ENCODE data around the gene UBE2K.
"Not testable (repeated sequence)": the region's sequence is repeated elsewhere in the genome, so short reads cannot be mapped to it uniquely, and the experiment has no call there.

The UBE2K gene

GRCh38 chr4:39697740-39698423 lies at the start of gene UBE2K:
Gene UBE2K, plus strand, starts transcription at chr4:39698136. Its CDS starts 192 bp downstream, at chr4:39698328.
- peak; percentile 89 for DNase-seq (ENCODE audit: low read depth)

DNA sequence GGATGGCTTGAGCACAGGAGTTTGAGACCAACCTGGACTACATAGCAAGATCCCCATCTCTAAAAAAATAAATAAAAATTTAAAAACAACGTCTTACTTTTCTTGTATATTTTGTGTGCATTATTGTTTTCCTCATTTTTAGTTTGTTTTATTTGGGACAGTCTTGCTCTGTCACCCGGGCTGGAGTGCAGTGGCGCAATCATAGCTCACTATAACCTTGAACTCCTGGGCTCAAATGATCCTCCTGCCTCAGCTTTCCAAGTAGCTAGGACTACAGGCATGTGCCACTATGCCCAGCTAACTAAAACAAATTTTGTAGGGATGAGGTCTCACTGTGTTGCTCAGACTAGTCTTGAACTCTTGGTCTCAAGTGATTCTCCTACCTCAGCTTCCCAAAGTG lies 49.7 kb upstream of the UBE2K start:
- DNase-seq (ENCODE audit: low read depth), result no peak

- DNase-seq (ENCODE audit: low read depth), result no peak
Measured at GRCh38 chr4:39648827-39649558, 48.9 kb upstream of the UBE2K start.

- no peak for DNase-seq (ENCODE audit: low read depth)
Measured at GRCh38 chr4:39649639-39650265, 48.2 kb upstream of the UBE2K start.

DNA sequence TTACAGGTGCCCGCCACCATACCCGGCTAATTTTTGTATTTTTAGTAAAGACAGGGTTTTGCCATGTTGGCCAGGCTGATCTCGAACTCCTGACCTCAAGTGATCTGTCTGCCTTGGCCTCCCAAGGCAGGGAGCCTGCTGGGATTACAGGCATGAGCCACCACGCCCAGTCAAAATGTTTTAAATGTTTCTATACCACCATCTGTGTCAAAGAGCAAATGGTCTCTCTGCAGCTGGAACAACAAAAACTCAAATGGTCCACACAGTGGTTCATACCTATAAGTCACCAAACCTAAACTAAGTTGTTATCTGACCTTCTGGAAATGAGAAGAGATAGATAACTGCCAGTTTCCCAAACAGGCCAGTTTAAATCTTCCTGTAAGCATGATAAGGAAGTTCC lies 46.4 kb upstream of the UBE2K start:
- not testable (repeated sequence) for DNase-seq (ENCODE audit: low read depth)

DNA sequence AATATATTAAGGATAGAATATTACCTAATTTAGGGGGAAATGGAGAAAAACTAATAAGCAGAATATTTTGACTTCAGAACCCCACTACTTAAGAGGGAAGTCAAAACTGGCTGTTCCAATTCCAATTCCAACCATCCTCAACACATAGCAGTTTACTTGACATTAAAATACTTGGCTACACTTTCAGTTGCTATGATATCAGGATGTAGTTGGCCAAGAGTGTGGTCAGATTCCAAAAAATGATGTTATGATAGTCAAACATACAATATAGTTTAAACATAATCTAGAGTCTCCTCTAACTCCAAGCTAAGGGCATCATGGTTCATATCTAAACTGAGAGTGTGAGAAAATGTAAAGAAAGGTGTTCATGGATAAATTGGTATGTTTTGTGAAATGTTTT lies 42.7 kb upstream of the UBE2K start:
- DNase-seq (ENCODE audit: low read depth), result no peak

GRCh38 chr4:39655876-39656275 lies 42.1 kb upstream of the UBE2K start:
- no peak for DNase-seq (ENCODE audit: low read depth)

DNA sequence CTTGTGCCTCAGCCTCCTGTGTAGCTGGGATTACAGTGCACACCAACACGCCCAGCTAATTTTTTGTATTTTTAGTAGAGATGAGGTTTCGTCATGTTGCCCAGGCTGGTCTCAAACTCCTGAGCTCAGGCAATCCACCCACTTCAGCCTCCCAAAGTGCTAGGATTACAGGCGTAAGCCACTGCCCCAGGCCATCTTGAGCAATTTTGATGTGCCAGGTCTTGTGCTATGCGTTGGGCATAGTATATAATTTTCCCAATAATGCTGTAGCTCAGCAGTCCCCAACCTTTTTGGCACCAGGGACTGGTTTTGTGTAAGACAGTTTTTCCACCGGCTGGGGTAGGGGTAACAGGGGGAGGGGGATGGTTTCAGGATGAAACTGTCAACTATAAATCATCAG lies 41.3 kb upstream of the UBE2K start:
- not testable (repeated sequence) for DNase-seq (ENCODE audit: low read depth)

- DNase-seq (ENCODE audit: low read depth), result no peak
Measured at GRCh38 chr4:39657465-39657864, 40.5 kb upstream of the UBE2K start.

- DNase-seq (ENCODE audit: low read depth), result no peak
Measured at GRCh38 chr4:39658756-39659155, 39.2 kb upstream of the UBE2K start.

DNA sequence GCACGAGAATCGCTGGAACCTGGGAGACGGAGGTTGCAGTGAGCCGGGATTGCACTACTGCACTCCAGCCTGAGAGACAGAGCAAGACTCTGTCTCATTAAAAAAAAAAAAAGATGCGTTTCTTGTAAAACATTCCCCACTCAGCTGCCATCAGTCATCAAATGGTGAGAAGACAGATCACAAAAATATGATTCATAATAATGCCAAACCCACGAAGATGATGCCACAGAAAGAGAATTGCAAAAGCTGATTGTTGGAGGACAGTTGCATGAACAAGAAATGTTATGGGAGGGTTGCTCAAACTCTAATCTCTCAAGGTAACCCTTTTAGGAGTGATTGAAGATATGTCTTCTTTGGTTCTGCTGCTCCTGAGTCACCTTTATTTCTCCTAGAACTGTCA lies 37.9 kb upstream of the UBE2K start:
- no peak for DNase-seq (ENCODE audit: low read depth)

DNA sequence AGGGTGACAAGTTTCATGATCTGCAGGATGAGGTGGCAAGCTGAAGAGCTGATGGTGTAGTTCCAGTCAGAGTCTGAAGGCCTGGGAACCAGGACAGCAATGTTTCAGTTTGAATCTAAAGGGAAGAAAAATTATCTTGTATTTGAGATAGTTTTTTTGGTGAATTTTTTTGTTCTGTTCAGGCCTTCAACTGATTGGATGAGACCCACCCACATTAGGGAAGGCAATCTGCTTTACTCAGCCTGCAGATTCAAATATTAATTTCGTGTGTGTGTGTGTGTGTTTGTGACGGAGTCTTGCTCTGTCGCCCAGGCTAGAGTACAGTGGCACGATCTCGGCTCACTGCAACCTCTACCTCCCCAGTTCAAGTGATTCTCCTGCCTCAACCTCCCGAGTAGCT lies 37.2 kb upstream of the UBE2K start:
- no peak for DNase-seq (ENCODE audit: low read depth)

DNA sequence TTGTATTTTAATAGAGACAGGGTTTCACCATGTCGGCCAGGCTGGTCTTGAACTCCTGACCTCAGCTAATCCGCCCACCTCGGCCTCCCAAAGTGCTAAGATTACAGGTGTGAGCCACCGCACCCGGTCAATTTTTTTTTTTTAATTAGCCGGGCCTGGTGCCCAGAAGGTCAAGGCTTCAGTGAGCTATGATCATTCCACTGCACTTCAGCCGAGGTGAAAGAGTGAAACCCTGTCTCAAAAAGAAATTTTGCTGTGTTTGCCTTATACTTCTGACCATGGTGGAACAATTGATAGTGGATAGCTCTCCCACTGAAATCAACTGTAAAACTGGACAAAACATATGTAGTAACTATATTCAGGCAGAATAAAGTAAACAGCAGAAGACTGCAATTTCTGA lies 35.3 kb upstream of the UBE2K start:
- DNase-seq (ENCODE audit: low read depth), result no peak

DNA sequence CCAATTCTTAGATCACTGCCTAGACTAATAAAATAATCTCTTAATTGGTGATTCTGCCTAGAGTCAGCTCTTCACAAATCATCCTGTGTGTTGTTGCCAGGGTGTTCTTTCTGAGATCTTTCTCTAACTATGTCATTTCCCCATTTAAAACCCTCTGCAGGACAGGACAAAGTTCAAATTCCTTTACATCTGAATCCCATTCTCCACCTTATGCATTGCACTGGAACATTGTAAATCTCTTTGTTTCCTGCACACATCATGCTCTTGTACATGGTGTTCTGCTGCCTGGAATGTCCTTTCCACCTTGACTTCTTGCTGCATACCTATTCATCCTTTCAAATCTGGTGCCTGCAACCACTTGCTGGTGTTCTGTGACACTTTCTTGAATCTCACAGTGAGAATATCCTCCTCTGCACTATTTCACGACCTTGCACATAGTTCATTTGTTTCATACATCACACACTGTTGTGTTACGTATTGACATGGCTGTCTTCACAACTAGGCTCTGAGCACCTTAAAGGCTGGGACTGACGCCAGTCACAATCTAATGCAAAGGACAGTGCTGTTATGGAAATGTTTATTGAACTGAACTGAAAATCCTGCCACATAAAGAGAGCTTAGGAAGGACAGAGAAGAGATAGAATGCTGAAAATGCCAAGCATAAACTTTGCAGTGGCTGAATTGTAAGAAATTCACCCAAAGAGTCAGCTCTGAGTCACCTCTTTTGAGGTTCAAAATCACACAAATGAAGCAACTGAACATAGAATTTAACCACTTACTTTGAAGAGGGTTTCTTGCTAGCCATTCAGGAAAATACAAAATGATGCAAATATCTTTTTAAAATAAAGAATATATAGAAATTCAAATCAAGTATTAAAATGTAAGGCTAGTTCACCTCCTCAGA lies 32.9 kb upstream of the UBE2K start:
- DNase-seq (ENCODE audit: low read depth), result no peak

DNA sequence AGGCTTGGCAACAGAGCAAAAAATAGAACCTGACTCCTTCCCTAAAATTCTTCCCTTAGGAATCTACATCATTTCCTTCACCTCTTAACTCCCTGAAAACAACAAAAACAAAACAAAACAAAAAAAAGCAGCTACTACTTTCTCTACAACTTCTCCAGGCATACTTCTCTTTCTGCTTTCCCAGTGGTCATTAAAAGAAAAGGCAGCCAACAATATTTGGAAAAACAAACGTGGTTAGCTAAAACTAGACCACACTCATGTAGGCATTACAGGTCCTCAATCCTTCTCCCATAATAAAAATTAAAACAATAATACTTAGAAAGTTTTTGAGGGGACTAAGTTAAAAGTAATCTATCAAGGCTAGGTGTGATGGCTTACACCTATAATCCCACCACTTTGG lies 30.2 kb upstream of the UBE2K start:
- DNase-seq (ENCODE audit: low read depth), result no peak

- no peak for DNase-seq (ENCODE audit: low read depth)
Measured at GRCh38 chr4:39668887-39669286, 29.0 kb upstream of the UBE2K start.

- not testable (repeated sequence) for DNase-seq (ENCODE audit: low read depth)
Measured at GRCh38 chr4:39670296-39670695, 27.6 kb upstream of the UBE2K start.

DNA sequence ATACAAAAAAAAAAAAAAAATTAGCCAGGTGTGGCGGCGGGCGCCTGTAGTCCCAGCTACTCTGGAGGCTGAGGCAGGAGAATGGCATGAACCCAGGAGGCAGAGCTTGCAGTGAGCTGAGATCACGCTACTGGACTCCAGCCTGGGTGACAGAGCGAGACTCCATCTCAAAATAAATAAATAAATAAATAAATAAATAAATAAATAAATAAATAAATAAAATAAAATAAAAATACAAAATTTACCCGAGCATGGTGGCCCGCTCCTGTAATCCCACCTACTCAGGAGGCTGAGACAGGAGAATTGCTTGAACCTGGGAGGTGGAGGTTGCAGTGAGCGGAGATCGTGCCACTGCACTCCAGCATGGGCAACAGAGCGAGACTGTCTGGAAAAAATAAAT lies 22.3 kb upstream of the UBE2K start:
- not testable (repeated sequence) for DNase-seq (ENCODE audit: low read depth)

DNA sequence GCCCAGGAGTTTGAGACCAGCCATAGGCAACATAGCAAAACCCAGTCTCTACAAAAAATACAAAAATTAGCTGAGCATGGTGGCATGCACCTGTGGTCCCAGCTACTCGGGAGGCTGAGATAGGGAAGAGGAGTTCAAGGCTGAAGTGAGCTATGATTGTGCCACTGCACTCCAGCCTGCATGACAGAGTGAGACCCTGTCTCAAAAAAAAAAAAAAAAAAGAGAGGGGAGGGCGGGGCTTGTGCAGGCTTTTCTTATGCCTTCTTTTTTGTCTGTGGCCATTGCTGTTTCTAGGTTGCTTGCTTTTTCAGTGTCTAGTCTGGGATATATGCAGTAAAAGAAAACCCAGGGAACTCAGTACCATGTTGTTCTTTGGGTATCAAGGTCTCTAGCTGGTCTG lies 16.9 kb upstream of the UBE2K start:
- DNase-seq (ENCODE audit: low read depth), result not testable (repeated sequence)

- DNase-seq (ENCODE audit: low read depth), result no peak
Measured at GRCh38 chr4:39682138-39682537, 15.8 kb upstream of the UBE2K start.

DNA sequence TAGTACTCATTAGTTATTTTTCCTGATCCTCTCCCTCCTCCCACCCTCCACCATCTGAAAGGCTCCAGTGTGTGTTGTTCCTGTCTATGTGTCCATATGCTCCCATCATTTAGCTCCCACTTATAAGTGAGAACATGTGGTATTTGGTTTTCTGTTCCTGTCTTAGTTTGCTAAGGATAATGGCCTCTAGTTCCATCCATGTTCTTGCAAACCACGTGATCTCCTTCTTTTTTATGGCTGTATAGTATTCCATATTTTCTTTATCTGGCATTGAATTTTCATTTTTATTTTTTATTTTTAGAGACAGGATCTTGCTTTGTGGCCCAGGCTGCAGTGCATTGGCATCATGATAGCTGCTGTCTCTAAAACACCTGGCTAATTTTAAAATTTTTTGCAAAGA lies 11.9 kb upstream of the UBE2K start:
- no peak for DNase-seq (ENCODE audit: low read depth)

DNA sequence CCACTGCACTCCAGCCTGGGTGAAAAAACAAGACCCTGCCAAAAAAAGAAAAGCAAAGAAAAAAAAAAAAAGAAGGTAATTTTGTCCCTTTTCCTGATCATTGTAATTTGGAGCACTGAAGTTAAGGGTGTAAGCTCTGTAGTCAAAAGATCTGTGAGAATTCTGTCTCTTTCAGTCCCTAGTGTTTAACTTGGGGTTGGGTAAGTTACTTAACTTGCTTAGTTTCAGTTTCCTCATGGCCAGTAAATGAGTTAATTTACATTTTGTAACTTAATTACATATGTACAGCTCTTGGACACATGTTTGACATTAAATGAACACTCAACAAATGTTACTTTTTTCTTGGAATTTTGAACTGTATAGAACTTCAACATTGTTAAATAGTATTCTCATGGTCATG lies 10.9 kb upstream of the UBE2K start:
- DNase-seq (ENCODE audit: low read depth), result no peak
